Calu3 (cell line): Measurements from ENCODE around the gene HSPG2. TPM values are rescaled to one million over a fixed set of nuclear protein-coding genes. Genes with fewer than 3 reads are reported as not detected.
A peak's percentile ranks its signal among the peaks of the same experiment; 100 is the strongest.

Experiments
- BruUV-seq: library from RNA; stranded (reverse); fragments of 400-500 nt; replicated peaks from 2 replicates; lab custom pipeline; 2021; lab: Mats Ljungman, UMichigan
- CTCF ChIA-PET: fragments of 300-600 bp; sonication (Branson Sonifier 250); formaldehyde crosslinking; loops from one replicate; lab custom pipeline; 2022; ENCODE audit warnings: antibody characterized with exemption; lab: Charles Lee
- DNase-seq: peaks from one replicate; pipeline ENCODE4 v3.0.0; 2022
- H3K27ac Mint-ChIP-seq: one replicate; pipeline ENCODE4 v1.8.0; 2022; ENCODE audit warnings: mixed read lengths; ENCODE audit not compliant: unreplicated experiment
- H3K27me3 Mint-ChIP-seq: one replicate; pipeline ENCODE4 v1.8.0; 2022; ENCODE audit warnings: mixed read lengths; ENCODE audit not compliant: unreplicated experiment
- H3K36me3 Mint-ChIP-seq: one replicate; pipeline ENCODE4 v1.8.0; 2022; ENCODE audit warnings: mild to moderate bottlenecking, moderate library complexity, mixed read lengths; ENCODE audit not compliant: insufficient read depth, unreplicated experiment
- H3K4me1 Mint-ChIP-seq: one replicate; pipeline ENCODE4 v1.8.0; 2022; ENCODE audit warnings: mild to moderate bottlenecking, low read depth, mixed read lengths; ENCODE audit not compliant: unreplicated experiment
- H3K4me3 Mint-ChIP-seq: one replicate; pipeline ENCODE4 v1.8.0; 2022; ENCODE audit warnings: mild to moderate bottlenecking, low read depth, moderate library complexity, mixed read lengths; ENCODE audit not compliant: unreplicated experiment
- H3K9me3 Mint-ChIP-seq: one replicate; pipeline ENCODE4 v1.8.0; 2022; ENCODE audit warnings: low read depth, mixed read lengths; ENCODE audit not compliant: unreplicated experiment
- intact Hi-C: fragments of 100-400 bp; cut with micrococcal nuclease; formaldehyde crosslinking; loops from one replicate; pipeline ENCODE4 v1.10.0; 2022; ENCODE audit not compliant: unreplicated experiment
- total RNA-seq: library from RNA; stranded (reverse); gene quantifications from 2 replicates; pipeline ENCODE4 v1.2.3, GENCODE V29; 2022
- TF ChIP-seq, protein P1 (sequence below): fragments of 200-600 bp; IDR thresholded peaks from one replicate; pipeline ENCODE4 v1.8.0; 2022; ENCODE audit warnings: antibody characterized with exemption; ENCODE audit not compliant: unreplicated experiment

Gene HSPG2
- total RNA-seq, 1 experiment from 2014 or later: 397 TPM

DNA sequence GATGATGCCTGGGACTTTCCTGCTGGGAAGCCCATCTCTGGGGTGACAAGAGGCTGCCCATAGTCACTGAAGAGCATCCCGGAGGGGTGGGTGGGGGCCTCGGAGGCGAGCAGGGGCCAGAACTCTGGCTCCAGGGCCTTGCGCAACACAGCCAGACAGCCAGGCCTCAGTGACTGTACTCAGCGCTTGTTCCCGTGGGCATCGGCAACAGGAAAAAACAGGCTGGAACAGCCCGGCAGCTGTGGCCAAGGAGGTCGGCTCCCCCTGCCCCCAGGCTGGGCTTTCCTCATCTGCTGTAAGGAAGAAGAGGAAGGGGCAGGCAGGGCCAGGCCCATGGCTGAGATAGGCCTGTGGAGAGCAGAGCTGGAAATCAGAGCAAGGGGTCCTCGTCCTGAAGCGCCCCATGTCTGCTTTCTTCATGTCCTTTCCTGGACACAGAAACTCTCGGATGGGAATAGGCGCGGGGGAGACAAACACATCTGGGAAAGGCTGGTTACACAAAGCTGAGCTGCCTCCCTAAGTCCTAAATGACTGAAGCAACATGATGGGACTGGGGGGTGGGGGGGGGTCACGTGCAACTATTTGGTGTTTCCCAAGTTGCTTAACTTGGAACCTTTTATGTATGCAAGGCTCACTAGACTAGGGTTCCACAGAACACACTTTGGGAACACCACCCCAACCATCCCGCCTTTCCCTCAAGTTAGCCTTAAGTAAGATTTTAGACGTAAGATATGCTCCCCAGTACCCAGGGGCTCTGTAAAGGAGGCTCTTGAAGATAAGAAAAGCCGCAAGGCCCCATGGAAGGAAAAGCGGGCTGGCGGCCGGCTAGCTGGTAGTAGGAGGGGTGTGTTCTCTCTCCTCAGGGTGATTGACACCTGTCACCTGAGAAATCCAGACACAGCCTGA lies 30.7 kb downstream of the HSPG2 start:
- peak overlapping the region; percentile 33 for H3K27ac Mint-ChIP-seq
- H3K36me3 Mint-ChIP-seq: peaks cover 45% of the 10 kb centered on the region
- H3K27me3 Mint-ChIP-seq: no peaks in the 10 kb centered on the region

DNA sequence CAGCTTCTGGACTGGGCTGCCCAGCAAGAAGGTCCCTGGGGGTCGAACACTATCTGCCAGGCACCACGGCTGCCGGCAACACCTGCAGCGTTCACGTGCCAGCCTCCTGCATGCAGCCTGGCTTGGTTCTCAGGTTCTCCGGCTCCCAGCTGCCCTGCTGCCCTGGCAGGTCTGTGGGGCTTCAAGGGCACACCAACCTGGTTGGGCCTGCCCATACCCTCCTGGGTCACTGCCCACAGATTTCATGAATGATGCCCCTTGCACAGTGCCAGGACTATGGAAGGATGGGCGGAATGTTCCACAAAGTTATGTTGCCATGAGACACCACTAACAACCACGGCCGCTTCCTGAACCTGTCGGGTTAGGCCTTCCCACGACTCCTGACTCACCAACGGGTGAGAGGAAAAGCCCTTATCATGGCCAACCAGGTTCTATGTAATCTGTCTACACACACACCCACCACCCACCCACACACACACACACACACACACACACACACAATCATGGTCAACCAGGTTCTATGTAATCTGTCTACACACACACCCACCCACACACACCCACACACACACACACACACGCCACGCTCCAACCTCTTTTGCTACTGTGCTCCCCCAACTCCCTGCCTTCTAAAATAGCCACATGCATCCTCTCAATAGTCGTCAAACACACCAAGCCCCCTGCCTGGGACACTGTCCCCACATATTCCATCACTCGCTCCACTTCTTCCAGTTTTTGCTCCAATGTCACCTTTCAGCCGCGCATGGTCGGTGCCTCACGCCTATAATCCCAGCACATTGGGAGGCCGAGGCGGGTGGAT lies 32.2 kb downstream of the HSPG2 start:
- Mint-ChIP-seq H3K4me3 (peak overlapping the region; percentile 47), H3K36me3 (peaks cover 48% of the 10 kb centered on the region), H3K27ac (peak overlapping the region; percentile 85), H3K4me1 (peaks cover 51% of the 10 kb centered on the region), H3K9me3 (no peaks in the 10 kb centered on the region), H3K27me3 (no peaks in the 10 kb centered on the region)
- intact Hi-C loops: no loop called here
- CTCF ChIA-PET: interaction anchor here (0.6 kb wide), 1 partner anchor 140 kb away, joined by 5 read pairs; no protein-coding TSS in a partner anchor
- BruUV-seq: no TSS peak
- DNase-seq: peak; percentile 80
- TF ChIP-seq, protein P1, sequence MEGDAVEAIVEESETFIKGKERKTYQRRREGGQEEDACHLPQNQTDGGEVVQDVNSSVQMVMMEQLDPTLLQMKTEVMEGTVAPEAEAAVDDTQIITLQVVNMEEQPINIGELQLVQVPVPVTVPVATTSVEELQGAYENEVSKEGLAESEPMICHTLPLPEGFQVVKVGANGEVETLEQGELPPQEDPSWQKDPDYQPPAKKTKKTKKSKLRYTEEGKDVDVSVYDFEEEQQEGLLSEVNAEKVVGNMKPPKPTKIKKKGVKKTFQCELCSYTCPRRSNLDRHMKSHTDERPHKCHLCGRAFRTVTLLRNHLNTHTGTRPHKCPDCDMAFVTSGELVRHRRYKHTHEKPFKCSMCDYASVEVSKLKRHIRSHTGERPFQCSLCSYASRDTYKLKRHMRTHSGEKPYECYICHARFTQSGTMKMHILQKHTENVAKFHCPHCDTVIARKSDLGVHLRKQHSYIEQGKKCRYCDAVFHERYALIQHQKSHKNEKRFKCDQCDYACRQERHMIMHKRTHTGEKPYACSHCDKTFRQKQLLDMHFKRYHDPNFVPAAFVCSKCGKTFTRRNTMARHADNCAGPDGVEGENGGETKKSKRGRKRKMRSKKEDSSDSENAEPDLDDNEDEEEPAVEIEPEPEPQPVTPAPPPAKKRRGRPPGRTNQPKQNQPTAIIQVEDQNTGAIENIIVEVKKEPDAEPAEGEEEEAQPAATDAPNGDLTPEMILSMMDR: no peak

More for the DNA sequence above, 30.7 kb downstream of the HSPG2 start:
- no peak overlapping the region for H3K4me3 Mint-ChIP-seq
- DNase-seq: no peak
- TF ChIP-seq, protein P1: no peak
- intact Hi-C loops: no loop called here
- CTCF ChIA-PET: no interaction called here
- no peaks in the 10 kb centered on the region for H3K9me3 Mint-ChIP-seq
- BruUV-seq: no TSS peak
- H3K4me1 Mint-ChIP-seq: peaks cover 48% of the 10 kb centered on the region

DNA sequence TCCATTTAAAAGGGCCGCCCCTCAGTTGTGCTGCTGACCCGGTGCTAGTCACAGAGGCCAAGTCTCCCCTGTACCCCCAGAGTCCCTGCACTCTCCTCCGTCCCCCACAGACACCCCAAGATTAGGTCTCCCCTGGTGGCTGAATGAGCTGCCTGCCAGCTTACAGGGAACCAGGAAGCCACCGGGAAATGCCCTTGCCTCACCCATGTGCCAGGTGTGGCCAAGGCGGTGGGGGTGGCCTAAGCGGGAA lies 32.7 kb downstream of the HSPG2 start:
- Mint-ChIP-seq H3K4me1 (peaks cover 52% of the 10 kb centered on the region), H3K27ac (peak overlapping the region; percentile 85), H3K4me3 (no peak overlapping the region), H3K27me3 (no peaks in the 10 kb centered on the region), H3K9me3 (no peaks in the 10 kb centered on the region), H3K36me3 (peaks cover 49% of the 10 kb centered on the region)
- BruUV-seq: no TSS peak
- intact Hi-C loops: no loop called here
- TF ChIP-seq, protein P1: no peak
- DNase-seq: peak; percentile 77
- CTCF ChIA-PET: interaction anchor here (0.6 kb wide), 1 partner anchor 140 kb away, joined by 5 read pairs; no protein-coding TSS in a partner anchor

DNA sequence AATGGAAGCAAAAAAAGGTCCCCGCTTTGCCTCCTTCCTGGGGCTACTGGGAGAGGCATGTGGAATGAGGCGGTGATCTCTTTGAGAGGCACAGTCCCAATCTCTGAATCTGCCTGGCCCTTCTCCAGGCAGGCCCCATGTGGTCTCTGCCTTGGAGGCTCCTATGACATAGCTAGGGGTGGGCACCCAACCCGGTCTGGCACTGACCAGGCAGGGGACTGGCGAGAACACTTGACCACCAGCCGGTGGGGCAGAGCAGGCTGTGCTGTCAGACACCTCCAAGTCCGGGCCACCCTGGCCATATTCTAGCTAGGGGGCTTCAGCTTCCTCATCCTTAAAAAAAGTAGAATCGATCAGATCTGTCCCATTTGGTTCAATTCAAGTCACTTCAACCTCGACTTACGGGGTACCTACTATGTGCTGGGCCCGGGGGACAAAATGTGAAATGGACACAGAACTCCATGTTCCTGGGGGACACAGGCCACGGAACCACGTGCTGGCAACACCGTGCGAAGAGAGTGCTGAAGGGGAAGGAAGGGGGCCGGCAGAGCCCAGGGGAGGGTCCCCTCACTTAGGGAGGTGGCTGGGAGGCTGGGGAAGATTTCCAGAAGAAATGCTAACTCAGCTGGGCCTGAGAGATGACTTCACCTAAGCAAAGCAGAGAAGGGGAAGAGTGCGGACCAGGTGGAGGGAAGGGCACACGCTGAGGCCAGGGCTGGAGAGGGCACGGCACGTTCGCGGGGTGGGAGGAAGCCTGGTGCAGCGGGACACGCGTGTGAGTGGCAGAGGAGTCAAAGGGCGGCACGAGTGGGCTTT lies 33.3 kb downstream of the HSPG2 start:
- no peak overlapping the region for H3K4me3 Mint-ChIP-seq
- CTCF ChIA-PET: no interaction called here
- H3K9me3 Mint-ChIP-seq: no peaks in the 10 kb centered on the region
- BruUV-seq: no TSS peak
- no peaks in the 10 kb centered on the region for H3K27me3 Mint-ChIP-seq
- TF ChIP-seq, protein P1: no peak
- no peak for DNase-seq
- H3K4me1 Mint-ChIP-seq: peaks cover 57% of the 10 kb centered on the region
- H3K27ac Mint-ChIP-seq: peak overlapping the region; percentile 85
- peaks cover 48% of the 10 kb centered on the region for H3K36me3 Mint-ChIP-seq
- intact Hi-C loops: no loop called here
